Measurements from ENCODE around the gene ZNF654.

- no peak for TF ChIP-seq POLR2A (IDR thresholded peaks at IDR 0.05)
- TF ChIP-seq CTCF (IDR thresholded peaks at IDR 0.05): no peak
Observed at GRCh38 chr3:88117683-88118082, 58.6 kb downstream of the ZNF654 start.

Data from uterus (tissue), 2 donors.